HL-60/S4 treated with retinoic acid at 250 ng/mL for 4 days and 3 days (cell line): Measurements from ENCODE around the gene MAP3K13.

ENCODE experiments used
- in situ Hi-C: fragments of 300-500 bp; cut with MboI; formaldehyde crosslinking; loops from 2 replicates; pipeline ENCODE4 v1.7.0; 2022; ENCODE audit warnings: low sequenced_read_pairs

MAP3K13 gene

GRCh38 chr3:185498503-185499396 is 135.8 kb downstream of the MAP3K13 start, which contains the start of gene TMEM41A:
TMEM41A (minus strand) TSS chr3:185499035; CDS start chr3:185498961, 74 bp downstream.
- in situ Hi-C loops, result no loop called here

DNA sequence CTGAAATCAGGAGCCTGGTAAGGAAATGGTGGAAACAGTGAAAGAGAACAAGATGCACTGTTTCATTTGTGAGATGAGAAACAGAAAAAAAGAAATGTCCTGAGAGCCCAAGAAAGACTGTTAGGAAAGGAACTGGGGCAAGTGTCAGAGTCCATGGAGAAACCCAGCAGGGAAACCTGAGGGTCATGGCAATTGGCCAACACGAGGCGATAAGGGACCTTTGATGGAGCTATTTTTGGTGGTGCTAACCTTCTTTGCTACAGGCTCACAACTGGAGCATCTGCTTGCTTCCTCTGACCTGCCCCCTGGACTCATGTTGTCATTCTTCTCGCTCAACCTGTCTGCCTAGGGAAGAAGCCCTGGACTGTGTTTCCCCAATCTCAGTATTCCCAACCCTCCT is 140.1 kb downstream of the MAP3K13 start:
- in situ Hi-C loops, result no loop called here

DNA sequence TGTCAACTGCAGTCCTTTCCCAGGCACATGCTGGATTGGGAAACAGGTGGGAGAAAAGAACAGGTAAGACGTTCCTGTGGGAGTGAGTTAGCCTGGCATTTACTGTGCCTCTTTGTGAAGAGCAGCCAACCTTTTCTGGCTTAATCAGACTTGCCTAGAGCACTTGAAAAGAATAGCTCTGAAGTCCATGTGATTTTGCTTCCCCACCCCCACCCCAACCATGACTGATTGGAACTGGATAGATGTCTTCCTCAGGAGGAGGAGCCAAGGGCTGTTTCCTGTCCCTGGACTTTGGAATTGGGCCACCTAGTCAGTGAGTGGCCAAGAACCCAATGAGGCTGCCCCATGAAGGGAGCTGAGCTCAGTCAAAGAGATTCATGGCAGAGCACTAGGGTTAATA is 140.6 kb downstream of the MAP3K13 start:
- in situ Hi-C loops, result no loop called here

GRCh38 chr3:185504636-185505035 is 141.7 kb downstream of the MAP3K13 start:
- in situ Hi-C loops, result no loop called here

DNA sequence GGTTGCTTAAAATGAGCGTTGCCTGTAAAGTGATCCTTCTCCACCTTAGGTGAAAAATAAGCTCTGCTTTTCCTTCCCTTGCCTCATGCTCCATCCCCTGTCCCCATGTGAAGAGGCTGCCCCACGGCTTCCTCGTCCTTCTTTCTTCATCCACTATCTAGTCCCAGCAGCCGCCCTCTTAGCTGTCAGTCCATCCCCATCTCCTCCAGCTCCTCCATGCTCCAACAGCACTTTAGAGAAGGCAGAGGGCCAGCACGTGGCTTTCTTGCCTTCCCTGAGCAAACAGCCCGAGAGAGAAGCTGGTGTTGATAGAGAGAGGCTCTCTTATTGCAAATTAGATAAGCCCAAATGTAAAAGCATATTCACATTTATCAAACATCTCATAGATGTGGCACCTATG is 144.9 kb downstream of the MAP3K13 start:
- in situ Hi-C loops, result no loop called here

DNA sequence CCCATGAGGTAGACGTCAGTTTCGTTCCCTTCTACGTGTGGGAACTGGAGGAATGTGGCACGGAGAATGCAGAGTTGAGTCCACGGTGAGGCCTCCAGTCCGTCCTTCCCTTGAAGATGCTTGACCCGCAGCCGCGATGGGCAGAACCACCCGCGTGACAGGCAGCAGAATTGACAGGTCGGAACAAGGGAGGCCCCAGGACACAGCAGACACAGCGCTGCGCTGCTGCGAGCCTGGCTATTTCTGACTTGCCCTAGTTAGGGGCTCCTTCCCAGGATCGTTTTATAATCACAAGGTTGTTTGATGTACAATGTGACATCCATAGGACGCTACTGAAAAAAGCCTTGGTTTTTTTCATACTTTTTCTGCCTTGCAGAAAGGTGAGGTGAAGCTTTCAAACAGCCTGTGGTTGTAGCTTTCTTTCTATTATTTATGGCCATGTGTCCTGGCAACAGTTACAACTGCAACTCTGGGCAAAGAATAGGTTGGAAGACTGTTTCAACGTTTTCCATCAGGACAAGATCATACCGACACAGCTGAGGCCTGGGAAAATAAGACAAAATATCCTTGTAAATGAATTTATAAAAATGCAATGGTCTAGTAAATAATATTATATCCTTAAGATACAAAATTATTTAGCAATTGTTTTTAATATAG is 145.5 kb downstream of the MAP3K13 start:
- in situ Hi-C loops, result no loop called here

DNA sequence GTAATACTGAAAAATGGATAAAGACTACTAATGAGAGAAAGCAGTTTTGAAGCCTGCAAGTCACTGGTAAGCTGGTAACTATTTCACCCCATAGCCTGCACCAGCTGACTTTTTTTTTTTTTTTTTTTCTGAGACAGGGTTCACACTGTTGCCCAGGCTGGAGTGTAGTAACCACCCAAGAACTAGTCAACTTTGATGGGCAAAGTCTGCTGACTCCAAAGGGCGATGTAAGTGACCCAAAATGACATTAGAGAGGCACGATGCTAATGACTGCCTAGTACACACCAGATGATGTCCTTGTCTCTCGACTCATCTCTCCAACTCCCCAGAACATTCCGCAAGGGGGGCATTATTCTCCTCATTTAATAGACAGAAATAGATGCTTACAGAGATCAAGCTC is 148.8 kb downstream of the MAP3K13 start:
- in situ Hi-C loops, result no loop called here

GRCh38 chr3:185517387-185518130 is 154.6 kb downstream of the MAP3K13 start:
- in situ Hi-C loops, result no loop called here

DNA sequence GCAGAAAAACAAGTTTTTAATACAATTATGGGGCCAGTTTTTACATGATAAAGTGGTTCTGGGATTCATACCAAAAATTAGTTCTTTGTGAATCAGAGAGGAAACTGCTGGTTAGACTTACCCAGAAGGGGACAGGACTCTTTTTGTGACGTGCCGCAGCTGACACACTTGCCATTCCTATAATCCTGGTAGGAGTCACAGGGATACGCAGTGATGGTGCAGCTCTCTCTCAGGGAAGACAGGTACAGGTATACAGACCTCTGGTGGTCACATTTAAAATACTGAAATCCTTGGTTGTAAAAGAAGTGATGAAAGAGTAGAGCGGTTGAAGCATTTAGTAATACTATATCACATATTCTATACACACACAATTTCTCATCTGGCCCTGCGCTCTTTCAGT is 156.1 kb downstream of the MAP3K13 start:
- in situ Hi-C loops, result no loop called here

GRCh38 chr3:185521349-185522138 is 158.6 kb downstream of the MAP3K13 start:
- in situ Hi-C loops, result no loop called here

DNA sequence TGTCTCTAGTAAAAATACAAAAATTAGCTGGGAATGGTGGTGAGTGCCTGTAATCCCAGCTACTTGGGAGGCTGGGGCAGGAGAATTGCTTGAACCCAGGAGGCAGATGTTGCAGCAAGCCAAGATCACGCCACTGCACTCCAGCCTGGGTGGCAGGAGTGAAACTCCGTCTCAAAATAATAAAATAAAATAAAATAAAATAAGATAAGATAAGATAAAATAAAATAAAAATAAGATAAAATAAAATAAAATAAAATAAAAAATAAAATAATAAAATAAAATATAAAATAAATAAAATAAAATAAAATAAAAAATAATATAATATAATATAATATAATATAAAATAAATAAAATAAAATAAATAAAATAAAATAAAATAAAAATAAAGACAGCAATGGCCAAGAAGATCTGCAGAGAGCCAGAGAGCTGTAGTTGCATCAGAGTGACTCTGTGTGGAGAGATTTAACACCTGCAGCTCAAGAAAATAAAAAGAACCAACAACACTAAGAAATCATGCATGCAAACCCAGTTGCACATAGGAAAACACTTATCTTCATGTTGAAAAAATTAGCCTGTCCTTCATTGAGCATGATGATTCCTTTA is 163.5 kb downstream of the MAP3K13 start:
- in situ Hi-C loops, result no loop called here

- in situ Hi-C loops, result no loop called here
Measured at GRCh38 chr3:185527364-185527763, 164.4 kb downstream of the MAP3K13 start.

- in situ Hi-C loops, result no loop called here
Measured at GRCh38 chr3:185528532-185528931, 165.6 kb downstream of the MAP3K13 start.

GRCh38 chr3:185530856-185531255 is 167.9 kb downstream of the MAP3K13 start:
- in situ Hi-C loops, result no loop called here

GRCh38 chr3:185532901-185533300 is 170.0 kb downstream of the MAP3K13 start:
- in situ Hi-C loops, result no loop called here

GRCh38 chr3:185534511-185534910 is 171.6 kb downstream of the MAP3K13 start:
- in situ Hi-C loops, result no loop called here

DNA sequence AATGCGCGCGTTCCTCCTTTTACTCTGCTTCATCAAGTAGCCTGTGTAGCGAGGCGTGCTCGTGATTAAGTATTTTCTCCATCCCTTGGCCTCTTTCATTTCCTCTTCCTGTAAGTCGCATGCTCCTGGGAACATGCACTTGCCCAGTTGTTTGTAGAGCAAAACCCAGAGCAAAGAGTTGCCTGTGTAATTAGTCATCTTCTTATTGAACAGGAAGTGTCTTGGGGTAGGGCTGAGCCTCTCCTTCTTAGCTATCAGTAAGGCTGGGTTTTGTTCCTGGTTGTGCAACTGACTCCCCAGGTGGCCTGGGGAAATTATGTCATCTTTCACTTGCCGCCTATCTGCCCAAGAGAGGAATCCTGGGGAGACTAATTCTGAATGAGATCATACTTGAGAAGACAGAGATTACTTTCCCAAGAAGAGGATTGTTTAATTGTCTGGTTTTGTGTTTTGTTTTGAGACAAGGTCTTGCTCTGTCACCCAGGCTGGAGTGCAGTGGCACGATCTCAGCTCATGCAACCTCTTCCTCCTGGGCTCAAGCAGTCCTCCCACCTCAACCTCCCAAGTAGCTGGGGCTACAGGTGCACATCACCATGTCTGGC is 174.5 kb downstream of the MAP3K13 start:
- in situ Hi-C loops, result no loop called here
